K562 (cell line): Measurements from ENCODE around the gene MYOM1. TPM values are rescaled to one million over a fixed set of nuclear protein-coding genes. Genes with fewer than 3 reads are reported as not detected.
A peak's percentile ranks its signal among the peaks of the same experiment; 100 is the strongest.

Source experiments
- ATAC-seq: fragments of 200-7000 bp; cut with Tn5 transposase; 3 replicates; pipeline ENCODE4 v1.9.1; 2020; ENCODE audit warnings: moderate library complexity
- BruUV-seq: library from RNA; stranded (reverse); fragments of 400-500 nt; replicated peaks from 2 replicates; lab custom pipeline; 2021; lab: Mats Ljungman, UMichigan
- CTCF ChIA-PET: fragments of 300-600 bp; formaldehyde crosslinking; extraction: SDS; loops from one replicate; lab custom pipeline; 2021; ENCODE audit warnings: low intra/inter-chr PET ratio; lab: Yijun Ruan, JAX
- POLR2A ChIA-PET: fragments of 300-600, 350-650 bp; sonication (Branson Sonifier 250); formaldehyde crosslinking; extraction: SDS; loops from one replicate; lab custom pipeline; 2021; ENCODE audit warnings: antibody characterized with exemption, inconsistent platforms; lab: Yijun Ruan, JAX
- DNase-seq, 4 experiments: peaks; one replicate each; pipeline versions ENCODE4 v3.0.0 to v3.0.0-alpha.2; 2011 to 2018; ENCODE audit warnings: low spot score in 3 of 4, mixed read lengths in 3 of 4; ENCODE audit errors: extremely low read depth in 1 of 4
- FAIRE-seq: peaks from 2 replicates; lab custom pipeline; 2011; peaks lifted over from hg19 to GRCh38; lab: Jason Lieb, UNC
- H2AFZ ChIP-seq: 2 replicates; pipeline ENCODE4 v1.6.0; 2011; ENCODE audit warnings: low read depth, low read length, control low read depth, inconsistent platforms
- H3K27ac ChIP-seq: fragments of 200-600 bp; 3 replicates; pipeline ENCODE4 v1.8.0; 2011; ENCODE audit warnings: low read depth, mild to moderate bottlenecking, control low read depth, inconsistent platforms, low read length, moderate library complexity, mixed read lengths; ENCODE audit errors: extremely low read depth
- H3K27me3 ChIP-seq, 2 experiments: fragments of 300-600 bp in 1 of 2; 2 replicates in 1 of 2; 3 replicates in 1 of 2; pipeline versions ENCODE4 v1.6.0 to v1.8.0; 2011; ENCODE audit warnings: inconsistent platforms in 2 of 2, low read length in 2 of 2, mild to moderate bottlenecking in 1 of 2, mixed read lengths in 1 of 2, moderate library complexity in 1 of 2; ENCODE audit not compliant: control insufficient read depth in 2 of 2, insufficient read depth in 2 of 2
- H3K36me3 ChIP-seq: fragments of 300-600 bp; 3 replicates; pipeline ENCODE4 v1.8.0; 2011; ENCODE audit warnings: mild to moderate bottlenecking, low read length, inconsistent platforms; ENCODE audit not compliant: control insufficient read depth, insufficient read depth
- H3K4me1 ChIP-seq, 2 experiments: fragments of 200-600 bp in 1 of 2; replicated peaks in 1 of 2; 2 replicates in 1 of 2; 3 replicates in 1 of 2; pipeline versions ENCODE4 v1.5.1 to v1.8.0; 2011; ENCODE audit warnings: inconsistent platforms in 2 of 2, low read length in 2 of 2, mild to moderate bottlenecking in 1 of 2, mixed read lengths in 1 of 2, moderate library complexity in 1 of 2; ENCODE audit not compliant: control insufficient read depth in 2 of 2, insufficient read depth in 2 of 2
- H3K4me2 ChIP-seq: 2 replicates; pipeline ENCODE4 v1.6.1; 2011; ENCODE audit warnings: low read length, control low read depth, inconsistent platforms, mixed read lengths; ENCODE audit not compliant: insufficient read depth
- H3K4me3 ChIP-seq: fragments of 200-600 bp; sonication (generic), shearing (Covaris generic); 2 replicates; pipeline ENCODE4 v1.5.1; 2016; ENCODE audit warnings: control low read depth, inconsistent platforms
- H3K79me2 ChIP-seq: fragments of 200-600 bp; 3 replicates; pipeline ENCODE4 v1.8.0; 2011; ENCODE audit warnings: low read length, inconsistent platforms; ENCODE audit not compliant: control insufficient read depth, insufficient read depth
- H3K9ac ChIP-seq, 2 experiments: 2 replicates each; pipeline versions ENCODE4 v1.6.0 to v1.6.1; 2011; ENCODE audit warnings: low read depth in 2 of 2, low read length in 2 of 2, control low read depth in 1 of 2, inconsistent platforms in 1 of 2, mild to moderate bottlenecking in 1 of 2, mixed read lengths in 1 of 2; ENCODE audit not compliant: insufficient read depth in 1 of 2
- H3K9me1 ChIP-seq: one replicate; pipeline ENCODE4 v1.6.0; 2011; ENCODE audit warnings: inconsistent platforms, mild to moderate bottlenecking, low read length, moderate library complexity; ENCODE audit not compliant: control insufficient read depth, insufficient read depth
- H3K9me3 ChIP-seq: replicated peaks from 2 replicates; pipeline ENCODE4 v1.5.1; 2011; ENCODE audit warnings: low read depth, low read length, inconsistent platforms; ENCODE audit not compliant: control insufficient read depth, insufficient read depth
- H4K20me1 ChIP-seq: replicated peaks from 2 replicates; pipeline ENCODE4 v1.6.1; 2011; ENCODE audit warnings: low read length, inconsistent platforms, mixed read lengths; ENCODE audit not compliant: control insufficient read depth, insufficient read depth
- ATF3 ChIP-seq, 2 experiments: fragments of 450-650 bp in 1 of 2; sonication (generic) in 1 of 2; formaldehyde crosslinking in 1 of 2; IDR thresholded peaks in 1 of 2; conservative IDR thresholded peaks in 1 of 2; 2 replicates each; pipeline versions ENCODE4 v1.6.1 to v1.8.1; 2016 to 2023; ENCODE audit warnings: mild to moderate bottlenecking in 2 of 2, moderate library complexity in 2 of 2, inconsistent platforms in 1 of 2, missing genetic modification reagents in 1 of 2
- CREB3L1 ChIP-seq: fragments of 450-650 bp; IDR thresholded peaks from 2 replicates; pipeline ENCODE4 v1.6.1; 2014; ENCODE audit warnings: low read depth, mild to moderate bottlenecking, moderate library complexity, borderline replicate concordance
- FOSL1 ChIP-seq: fragments of 200-800 bp; sonication (Bioruptor generic); conservative IDR thresholded peaks from 2 replicates; pipeline ENCODE4 v1.6.1; 2016; ENCODE audit warnings: missing genetic modification characterization, missing compliant biosample characterization
- JUND ChIP-seq, 2 experiments: IDR thresholded peaks; 2 replicates in 1 of 2; 3 replicates in 1 of 2; pipeline ENCODE4 v1.6.1; 2011; ENCODE audit warnings: borderline replicate concordance in 2 of 2, low read depth in 2 of 2, low read length in 2 of 2, improper control_type of control experiment in 1 of 2, missing biosample characterization in 1 of 2, missing genetic modification characterization in 1 of 2, missing genetic modification reagents in 1 of 2
- NFE2L1 ChIP-seq: fragments of 450-650 bp; IDR thresholded peaks from 2 replicates; pipeline ENCODE4 v1.6.1; 2016; ENCODE audit warnings: missing genetic modification characterization, low read depth, mild to moderate bottlenecking, missing compliant biosample characterization, moderate library complexity, borderline replicate concordance
- TSC22D4 ChIP-seq: fragments of 450-650 bp; IDR thresholded peaks from 2 replicates; pipeline ENCODE4 v1.6.1; 2016; ENCODE audit warnings: missing genetic modification characterization, missing biosample characterization, control low read depth
- ZNF316 ChIP-seq: fragments of 450-650 bp; IDR thresholded peaks from 2 replicates; pipeline ENCODE4 v1.6.1; 2016
- WGBS: fragments of 100-300 bp; shearing (Covaris generic); methylation state at CpG from one replicate; pipeline ENCODE4 v1.1.6; 2016; ENCODE audit warnings: low coverage, mixed read lengths; ENCODE audit not compliant: insufficient coverage; ENCODE audit errors: missing lambda C conversion rate; 5-methylcytosine and 5-hydroxymethylcytosine counted together
- in situ Hi-C: fragments of 300-500 bp; cut with MboI; formaldehyde crosslinking; loops from 4 replicates; pipeline ENCODE4 v1.15.0; 2018; ENCODE audit warnings: inconsistent platforms, mixed read lengths
- intact Hi-C: fragments of 100-400 bp; cut with micrococcal nuclease; formaldehyde crosslinking; loops from 2 replicates; pipeline ENCODE4 v1.14.2; 2022
- polyA plus RNA-seq, 8 experiments: library from polyadenylated mRNA; depleted of rRNA in 4 of 8; stranded (reverse) in 5 of 8; unstranded in 3 of 8; fragments of >200 nt; fragmentation: Nextera tagmentation in 2 of 8; fragmentation: Illumina TruSeq in 1 of 8; extraction: Ambion mirVana in 2 of 8; extraction: Trizol in 1 of 8; gene quantifications; 2 replicates each; pipeline versions ENCODE4 v1.2.1 to v1.2.3, GENCODE V29; 2011 to 2014; ENCODE audit warnings: inconsistent platforms in 1 of 8, missing spikeins in 1 of 8
- total RNA-seq, 7 experiments: library from RNA; depleted of rRNA in 6 of 7; stranded (reverse); fragments of >200 nt in 6 of 7; fragmentation: Illumina TruSeq in 2 of 7; extraction: Trizol in 2 of 7; gene quantifications; 2 replicates each; pipeline versions ENCODE4 v1.2.1 to v1.2.3, GENCODE V29; 2011 to 2021; ENCODE audit warnings: low replicate concordance in 1 of 7

MYOM1 gene
- total and polyA plus RNA-seq, 9 of the 15 experiments (the other 6 are each of a cell fraction or from before 2014, with no cell fraction given): 0.01 to 0.62 (median 0.25) TPM

GRCh38 chr18:3209859-3210569 is 9.8 kb downstream of the MYOM1 start:
- TF ChIP-seq ATF3 (IDR thresholded peaks at IDR 0.05) (peak; percentile 45), ATF3 (CRISPR knock-in tag; conservative IDR thresholded peaks at IDR 0.05) (no peak), TSC22D4 (no peak), JUND (IDR thresholded peaks at IDR 0.05; ENCODE audit: borderline replicate concordance, low read depth, low read length) (peak; percentile 57; the same call in 1 of the 2 replicates), JUND (tag; IDR thresholded peaks at IDR 0.05; ENCODE audit: borderline replicate concordance, low read depth, low read length) (no peak), CREB3L1 (no peak), FOSL1 (peak; percentile 67), ZNF316 (peak; percentile 32; the same call in 1 of the 2 replicates), NFE2L1 (no peak)
- TF ChIP-seq, all 486 proteins: peak for 4
- DNase-seq (no peak), FAIRE-seq (no peak), ATAC-seq (no peak)
- ChIA-PET POLR2A (interaction anchor here (0.7 to 1.5 kb wide), 2 partner anchors 9 to 95 kb away, joined by 3 read pairs; partner anchors contain the start of gene MYOM1), CTCF (no interaction called here)
- intact Hi-C loops (no loop called here), in situ Hi-C loops (no loop called here)
- BruUV-seq: no TSS peak
- Histone ChIP-seq H2AFZ (peak overlapping the region; percentile 23), H3K79me2 (no peaks in the 10 kb centered on the region), H3K9ac (no peak overlapping the region), H3K27ac (no peak overlapping the region), H3K4me2 (no peak overlapping the region), H3K27me3 (no peaks in the 10 kb centered on the region), H3K36me3 (no peaks in the 10 kb centered on the region; the same call in 2 of the 3 replicates), H4K20me1 (no peaks in the 10 kb centered on the region), H3K9me1 (no peaks in the 10 kb centered on the region), H3K4me3 (no peak overlapping the region), H3K9me3 (no peaks in the 10 kb centered on the region), H3K4me1 (peaks cover 7 to 32% of the 10 kb centered on the region in 2 experiments; a peak in 4 of 5 replicates)
- WGBS: 19% methylated on average over 4 of the region's 4 CpGs
